ENCODE data around the gene KCND3.

The KCND3 gene

DNA sequence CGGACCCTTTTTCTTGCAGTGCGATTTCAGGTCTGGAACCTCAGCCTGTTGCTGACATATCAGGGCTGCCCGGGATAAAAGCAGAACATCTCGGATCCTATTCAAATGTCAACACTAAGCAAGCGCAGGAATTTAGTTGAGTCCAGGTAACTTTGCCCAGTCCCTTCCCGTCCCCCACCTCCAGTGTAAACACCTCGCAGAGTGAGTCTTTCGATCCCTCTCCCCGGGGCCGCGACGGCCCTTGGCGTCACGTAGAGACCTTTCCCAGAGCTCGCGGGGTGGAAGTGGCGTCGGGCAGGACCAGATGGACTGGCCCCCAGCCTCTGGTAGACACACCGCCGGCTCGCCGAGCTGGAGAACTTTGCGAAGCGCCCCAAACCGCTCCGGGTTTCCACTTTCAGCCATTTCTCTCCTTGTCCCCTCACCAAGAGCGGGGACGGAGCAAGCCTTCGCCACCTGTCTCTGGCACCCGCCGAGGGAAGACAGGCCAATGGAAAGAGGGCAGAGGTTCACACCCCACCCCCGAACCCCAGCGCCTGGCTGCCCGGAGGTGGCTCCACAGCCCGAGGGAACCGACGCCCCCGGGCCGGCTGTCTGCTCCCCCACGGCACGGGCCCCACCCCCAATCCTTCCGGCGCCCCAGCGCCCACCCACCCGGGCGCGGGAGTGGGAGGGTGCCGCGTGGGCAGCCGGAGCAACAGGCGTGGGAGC lies 570 bp downstream of the KCND3 start:
- no peak for DNase-seq

DNA sequence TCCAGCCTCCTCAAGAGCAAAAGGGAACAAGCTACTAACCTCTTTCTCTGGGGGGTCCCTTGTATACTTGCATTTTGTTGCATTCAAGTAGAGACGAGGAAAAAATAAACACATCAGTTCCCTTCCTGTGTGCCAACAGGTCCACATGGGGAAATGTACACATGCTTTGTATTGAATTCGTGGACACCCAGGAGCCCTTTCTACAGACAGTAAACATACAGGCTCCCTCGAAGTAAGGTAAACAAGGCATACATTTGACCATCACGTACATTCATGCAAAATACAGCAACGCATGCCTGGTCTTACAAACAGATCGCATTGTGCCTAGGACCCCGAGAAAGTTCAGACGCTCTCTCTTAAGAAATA lies 1.1 kb downstream of the KCND3 start:
- DNase-seq, result no peak

DNA sequence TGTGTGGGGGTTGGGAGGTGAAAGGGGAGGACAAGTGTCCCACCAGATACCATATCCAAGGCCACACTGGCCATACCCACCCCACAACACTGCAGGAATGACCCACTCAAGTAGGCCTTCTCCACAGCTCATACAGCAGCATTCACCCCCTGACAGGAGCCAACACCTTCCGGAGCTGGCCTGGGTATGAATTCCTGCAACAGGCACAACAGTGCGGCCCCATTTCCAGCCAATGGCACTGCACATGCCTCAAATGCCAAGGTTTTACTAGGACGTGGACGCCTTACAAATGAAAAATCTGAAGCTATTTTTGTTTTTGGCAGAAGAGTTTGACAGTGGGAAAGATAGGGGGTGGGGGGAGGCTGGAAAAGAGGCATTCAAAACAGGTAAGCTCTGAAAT lies 2.0 kb downstream of the KCND3 start:
- no peak for DNase-seq

DNA sequence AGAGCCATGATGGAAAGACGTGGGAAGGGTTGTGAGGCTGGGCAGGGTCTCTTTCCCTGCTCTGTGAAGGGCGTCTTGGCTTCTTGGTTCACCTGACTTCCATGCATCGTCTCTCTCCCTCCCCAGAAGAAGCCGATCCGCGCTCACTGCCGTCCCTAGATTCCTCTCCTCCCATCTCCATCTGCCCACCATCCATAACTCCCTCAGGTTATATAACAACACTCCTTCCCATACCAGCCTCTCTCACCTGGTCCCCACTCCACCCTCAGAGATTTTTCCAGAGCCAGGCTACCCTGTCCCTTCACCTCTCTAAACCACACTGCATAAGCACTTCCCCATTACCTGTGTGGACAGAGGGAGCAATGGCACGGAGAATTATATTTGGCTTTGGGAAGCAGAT lies 6.0 kb downstream of the KCND3 start:
- DNase-seq, result no peak

DNA sequence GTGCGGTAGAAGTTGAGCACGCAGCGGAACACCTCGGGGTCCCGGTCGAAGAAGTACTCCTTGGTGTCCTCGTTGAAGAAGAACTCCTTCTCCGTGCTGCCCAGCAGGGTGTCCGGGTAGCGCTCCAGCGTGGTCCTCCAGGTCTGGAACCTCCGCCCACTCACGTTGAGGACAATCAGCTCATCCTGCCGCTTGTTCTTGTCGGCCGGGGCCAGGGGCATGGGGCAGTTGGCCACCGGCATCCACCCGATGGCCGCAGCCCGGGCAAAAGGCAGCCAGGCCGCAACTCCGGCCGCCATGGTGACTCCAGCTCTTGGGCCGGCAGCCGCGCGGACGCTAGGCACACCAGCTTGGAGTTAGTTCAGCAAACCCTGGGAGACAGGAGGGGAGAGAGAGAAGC lies 7.0 kb downstream of the KCND3 start:
- no peak for DNase-seq

DNA sequence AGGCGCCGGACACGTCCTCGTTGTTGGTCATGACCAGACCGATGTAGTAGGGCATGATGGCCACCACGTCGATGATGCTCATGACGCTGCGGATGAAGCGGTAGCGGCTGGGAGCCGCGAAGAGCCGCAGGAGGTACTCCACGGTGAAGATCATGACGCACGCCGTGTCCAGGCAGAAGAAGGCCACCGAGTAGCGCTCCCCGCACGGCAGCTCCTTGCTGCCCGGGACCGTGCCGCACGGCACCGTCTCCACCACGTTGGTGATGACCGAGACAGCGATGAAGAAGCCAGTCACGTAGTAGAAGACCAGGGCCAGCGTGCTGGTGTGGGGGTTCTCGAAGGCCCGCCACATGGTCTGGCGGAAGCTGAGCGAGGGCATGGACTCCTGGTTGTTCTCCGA lies 7.6 kb downstream of the KCND3 start:
- DNase-seq, result no peak

DNA sequence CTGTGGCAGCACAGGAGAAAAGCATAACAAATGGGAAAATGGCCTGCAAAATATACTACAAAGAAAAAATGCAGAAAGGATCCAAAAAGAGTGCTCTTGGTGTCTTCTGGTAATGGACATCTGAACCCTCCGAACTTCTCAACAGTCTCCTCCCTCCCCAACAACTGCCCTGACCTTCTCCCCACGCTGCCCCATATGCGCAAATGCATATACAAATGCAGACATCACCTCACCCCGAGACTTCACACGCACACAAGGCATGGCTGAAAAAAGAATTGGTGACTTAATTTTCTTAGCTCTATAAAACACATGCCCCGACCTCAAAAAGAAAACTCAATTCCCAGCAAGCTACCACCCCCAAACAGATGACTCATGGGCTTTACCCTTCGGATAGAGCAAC lies 8.4 kb downstream of the KCND3 start:
- DNase-seq, result peak; percentile 5

DNA sequence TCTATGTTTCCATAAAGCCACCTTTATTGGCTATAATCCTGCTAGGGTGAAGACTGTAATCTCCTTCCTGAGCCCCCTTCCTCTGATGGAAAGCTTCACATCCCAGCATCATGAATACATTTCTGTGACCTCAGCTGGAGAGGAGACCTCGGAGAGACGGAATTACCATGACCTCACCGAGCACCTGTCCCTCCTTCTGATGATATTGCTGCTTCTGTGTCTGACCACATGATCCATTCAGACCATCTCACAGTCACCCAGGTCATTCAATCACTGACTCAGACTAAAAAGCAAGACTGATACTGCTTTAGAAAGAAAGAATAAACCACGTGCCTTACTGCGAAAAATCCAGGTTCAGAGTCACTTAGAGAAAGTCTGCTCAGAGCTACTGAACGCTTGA lies 8.8 kb downstream of the KCND3 start:
- no peak for DNase-seq

DNA sequence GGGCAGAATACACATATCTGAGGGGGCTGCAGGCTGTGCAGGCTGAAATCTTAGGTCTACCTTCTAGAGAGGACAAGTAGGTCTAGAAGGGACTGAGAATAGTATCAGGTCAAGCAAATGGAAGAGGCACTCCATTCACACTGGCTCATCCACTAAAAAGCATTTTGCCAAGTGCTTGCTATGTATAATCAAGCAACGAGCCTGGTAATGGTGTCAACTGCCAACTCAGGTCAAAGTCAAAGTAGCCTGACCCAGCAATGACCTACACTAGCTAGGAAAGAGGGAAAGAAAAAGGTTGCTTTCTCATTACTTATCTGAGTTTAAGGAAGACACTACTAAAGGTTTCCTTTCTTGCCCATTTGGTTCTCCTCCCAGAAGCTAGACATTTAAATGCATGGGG lies 10.8 kb downstream of the KCND3 start:
- no peak for DNase-seq

DNA sequence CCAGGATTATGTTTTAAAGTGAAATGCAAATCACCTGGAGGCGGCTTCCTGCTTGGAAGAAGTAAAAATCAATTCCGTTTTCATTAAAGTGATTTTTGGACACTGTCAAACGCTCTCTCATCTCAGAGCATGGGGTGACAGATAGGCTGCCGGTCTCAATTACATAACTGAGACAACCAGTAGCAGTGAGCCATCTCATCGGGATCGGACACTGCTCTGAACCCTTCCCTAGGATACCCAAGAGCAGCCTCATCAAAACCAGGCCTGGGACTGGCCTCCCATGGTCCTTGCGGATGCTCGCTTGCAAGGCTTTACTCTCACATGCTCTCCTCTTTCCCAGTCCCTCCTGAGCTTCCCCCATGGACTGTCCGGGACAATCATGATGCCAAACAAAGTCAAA lies 12.1 kb downstream of the KCND3 start:
- no peak for DNase-seq

DNA sequence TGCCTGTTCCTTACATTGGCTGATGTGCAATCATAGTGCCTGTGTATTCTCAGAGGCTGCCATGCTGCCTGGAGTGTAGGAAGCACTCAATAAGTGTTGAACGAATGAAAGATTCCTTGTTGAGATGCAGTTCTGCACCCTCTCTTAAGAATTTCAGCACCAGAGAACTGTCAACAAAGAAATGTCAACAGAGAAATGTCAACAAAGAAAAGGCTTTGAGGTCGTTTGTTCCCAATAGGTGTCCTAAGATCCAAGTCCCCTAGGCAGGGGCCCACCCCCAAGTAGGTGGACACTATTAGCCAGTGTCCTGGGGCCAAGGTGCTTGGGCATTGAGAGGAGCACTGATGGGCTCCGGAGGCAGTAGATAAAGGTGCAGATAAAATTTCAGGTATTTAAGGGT lies 12.6 kb downstream of the KCND3 start:
- no peak for DNase-seq

DNA sequence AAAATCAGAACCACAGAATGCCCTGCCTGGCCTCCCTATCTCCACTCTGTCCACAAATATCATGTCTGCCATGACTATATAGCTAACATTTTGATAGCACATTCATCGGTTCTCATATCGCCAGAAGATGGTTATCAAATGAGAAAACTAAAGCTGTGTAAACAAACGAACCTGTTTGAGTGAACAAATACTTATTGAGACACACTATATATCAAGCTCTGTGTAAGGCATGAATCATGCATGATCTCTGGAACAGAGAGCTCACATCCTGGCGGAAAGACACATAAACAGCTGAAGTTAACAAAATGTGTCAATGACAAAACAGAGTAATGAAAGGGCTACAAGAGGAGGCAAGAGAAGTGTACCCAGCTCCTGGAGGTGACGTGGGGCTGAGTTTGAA lies 13.1 kb downstream of the KCND3 start:
- DNase-seq, result no peak

DNA sequence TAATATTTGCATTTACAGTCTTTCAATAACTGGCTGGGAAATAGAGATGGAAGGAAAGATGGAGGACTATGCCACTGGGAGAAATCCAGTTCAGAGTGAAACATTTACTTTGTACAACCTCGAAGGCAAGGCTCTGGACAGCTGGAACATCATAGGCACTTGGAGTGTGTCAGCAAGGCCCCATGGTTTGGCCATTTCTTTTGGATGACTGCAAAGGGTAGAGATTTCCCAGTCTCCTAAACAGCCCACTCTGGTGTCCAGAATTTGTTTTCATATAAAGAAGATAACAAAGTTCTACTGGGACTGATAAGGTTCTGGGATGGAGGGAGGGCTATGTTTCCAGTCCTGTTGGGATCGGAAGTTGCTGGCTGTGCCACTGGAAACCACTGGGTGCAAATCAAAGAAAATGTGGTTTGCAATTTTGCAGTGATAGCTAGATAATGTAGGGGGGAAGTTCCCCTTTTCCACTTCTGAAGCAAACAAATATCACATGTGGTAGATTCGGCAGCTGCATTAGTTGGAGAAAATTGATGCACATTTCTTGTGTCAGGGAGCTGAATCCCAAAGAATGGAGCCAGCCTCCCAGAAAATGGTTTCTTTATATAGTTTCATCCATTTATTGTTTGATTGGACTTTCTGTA lies 16.2 kb downstream of the KCND3 start:
- no peak for DNase-seq

DNA sequence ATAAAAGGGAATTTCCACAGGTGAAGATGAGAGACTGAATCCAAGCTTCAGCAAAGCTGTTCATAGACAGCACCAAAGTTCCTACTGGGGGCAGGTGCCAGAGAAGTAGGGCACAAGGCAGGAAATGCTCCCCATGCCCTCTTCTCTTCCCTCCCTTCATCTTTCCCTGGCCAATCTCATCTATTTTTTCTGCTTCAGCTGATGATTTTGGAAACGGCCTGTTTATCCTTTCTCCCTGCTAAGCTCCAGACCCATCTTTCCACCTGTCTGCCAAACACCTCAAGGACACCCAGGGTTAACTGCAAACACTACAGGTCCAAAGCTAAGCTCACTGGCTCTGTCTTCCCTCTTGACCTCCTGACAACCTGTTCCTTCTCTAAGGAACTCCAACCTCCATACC lies 18.1 kb downstream of the KCND3 start:
- no peak for DNase-seq

DNA sequence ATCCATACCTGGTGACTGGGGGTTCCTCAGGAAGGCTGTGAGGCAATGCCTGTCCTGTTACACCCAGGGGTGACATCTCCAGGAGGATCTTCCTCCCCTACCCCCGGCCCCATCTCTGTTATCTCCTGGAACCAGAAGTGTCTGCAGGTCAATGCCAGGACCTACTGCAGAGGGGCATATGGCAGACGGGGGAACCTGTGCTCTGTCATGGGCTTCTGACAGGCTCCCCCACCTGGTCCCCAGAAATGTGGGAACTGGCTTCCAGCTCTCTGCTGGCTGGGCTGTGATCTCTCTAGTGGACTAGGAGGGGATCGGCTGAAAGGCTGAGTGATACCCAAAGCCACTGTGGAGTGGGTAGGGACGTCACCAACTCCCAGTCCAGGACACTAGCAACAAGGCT lies 21.0 kb downstream of the KCND3 start:
- no peak for DNase-seq

DNA sequence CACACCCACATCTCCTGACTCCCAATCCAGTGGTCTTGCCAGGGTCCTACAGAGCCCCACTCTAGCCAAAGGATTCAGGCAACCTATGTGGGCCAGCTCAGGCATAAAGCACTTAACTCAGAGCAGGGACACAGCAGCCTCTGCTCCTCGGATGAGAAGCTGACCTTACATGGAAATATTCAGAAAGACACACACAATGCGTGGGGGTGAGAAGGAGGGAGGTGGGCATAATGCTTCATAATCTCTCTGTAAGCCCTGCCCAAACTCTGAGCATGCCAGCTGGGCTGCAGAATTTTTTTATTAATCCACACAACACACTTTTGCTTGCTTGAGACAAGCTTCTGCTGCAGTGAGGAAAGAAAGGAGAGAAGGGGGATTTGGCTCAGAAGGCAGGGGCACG lies 21.6 kb downstream of the KCND3 start:
- peak; percentile 10 for DNase-seq

DNA sequence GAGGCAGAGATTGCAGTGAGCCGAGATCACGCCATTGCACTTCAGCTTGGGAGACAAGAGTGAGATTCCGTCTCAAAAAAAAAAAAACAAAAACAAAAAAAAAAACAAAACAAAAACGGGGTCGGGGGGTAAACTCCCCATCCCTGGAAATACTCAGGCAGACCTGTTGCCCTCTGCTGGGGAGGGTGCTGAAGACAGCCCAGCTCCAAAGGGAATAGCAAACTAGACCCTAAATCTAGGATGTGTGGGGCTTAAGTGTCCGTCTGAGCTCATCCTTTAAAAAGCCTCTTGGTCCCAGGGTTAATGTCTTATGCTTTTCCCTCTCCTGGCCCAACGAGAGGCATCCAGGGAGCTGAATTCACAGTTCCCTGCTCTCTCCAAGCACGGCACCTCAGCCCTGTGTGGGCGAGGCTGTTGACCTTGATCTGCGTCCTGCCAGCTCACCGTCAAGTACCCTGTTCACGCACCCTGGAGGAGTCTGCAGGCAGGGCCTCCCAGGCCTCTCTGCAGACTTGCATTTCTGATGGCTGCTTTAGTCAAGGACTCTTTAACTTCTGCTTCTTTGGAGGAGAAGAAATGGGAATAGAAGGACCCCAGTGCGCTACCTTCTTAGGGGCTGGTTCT lies 22.3 kb downstream of the KCND3 start:
- no peak for DNase-seq

DNA sequence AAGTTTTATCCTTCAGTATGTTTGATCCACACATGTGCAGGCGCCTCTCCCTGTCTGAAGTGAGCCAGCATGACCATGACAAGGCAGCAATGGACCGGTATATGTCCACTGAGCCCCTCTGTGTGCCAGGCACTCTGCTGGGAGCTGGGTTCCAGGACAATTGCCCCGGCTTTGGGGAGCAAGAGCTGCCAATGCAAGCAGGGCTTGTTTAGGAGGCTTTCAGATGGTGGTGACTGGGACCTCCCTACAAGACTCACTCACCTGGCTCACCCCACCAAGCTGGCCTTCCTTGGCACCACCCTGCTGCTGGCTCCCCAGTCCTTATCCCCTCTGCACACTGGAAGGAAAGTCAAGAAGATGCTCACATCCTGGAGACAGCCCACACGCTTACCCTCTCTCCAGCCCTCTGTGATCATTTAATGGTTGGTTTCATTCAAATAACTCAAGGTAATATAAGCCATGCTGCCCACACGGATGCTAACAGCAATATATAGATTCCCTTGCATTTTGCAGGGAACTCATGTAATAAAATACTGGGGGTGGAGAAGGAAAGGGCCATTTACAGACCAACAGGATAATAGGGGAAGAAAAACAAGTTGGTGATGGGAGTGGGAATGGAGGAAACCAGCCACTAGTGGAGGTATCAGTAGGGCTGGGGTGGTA lies 23.6 kb downstream of the KCND3 start:
- no peak for DNase-seq

DNA sequence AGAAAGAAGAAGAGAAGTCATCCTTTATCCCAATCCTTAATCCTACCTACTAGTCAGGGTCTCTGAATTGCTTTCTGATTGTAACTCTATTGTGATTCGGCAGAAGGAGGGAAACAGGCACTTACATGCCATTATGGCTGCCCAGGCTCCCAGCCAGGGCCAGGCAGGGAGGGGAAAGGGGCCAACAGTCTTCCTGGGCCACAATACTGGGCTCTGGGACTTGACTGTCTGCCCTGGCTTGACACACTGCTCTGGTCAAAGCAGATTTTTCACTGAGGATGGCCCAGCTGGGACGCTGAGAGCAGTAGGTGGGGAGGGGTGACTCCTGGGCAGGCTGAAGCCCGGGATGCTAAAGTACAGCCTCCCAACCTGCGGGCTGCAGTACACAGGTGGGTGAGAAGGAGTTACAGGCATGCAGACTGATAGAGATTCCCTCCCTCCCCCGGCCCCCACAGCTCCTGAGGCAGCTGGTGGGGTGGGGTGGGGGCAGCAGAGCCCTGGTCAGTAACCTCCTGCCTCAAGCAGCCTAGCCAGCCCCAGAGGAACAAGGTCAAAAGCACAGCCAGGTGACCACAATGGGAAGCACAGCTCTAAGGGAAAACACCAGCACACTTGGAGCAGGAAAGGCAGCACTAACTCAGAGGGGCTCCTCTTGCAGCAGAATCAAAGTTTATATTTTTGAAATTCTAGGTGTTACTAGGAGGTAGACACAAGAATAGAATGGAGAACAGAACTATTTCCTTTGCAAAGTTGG lies 25.3 kb downstream of the KCND3 start:
- DNase-seq, result no peak

DNA sequence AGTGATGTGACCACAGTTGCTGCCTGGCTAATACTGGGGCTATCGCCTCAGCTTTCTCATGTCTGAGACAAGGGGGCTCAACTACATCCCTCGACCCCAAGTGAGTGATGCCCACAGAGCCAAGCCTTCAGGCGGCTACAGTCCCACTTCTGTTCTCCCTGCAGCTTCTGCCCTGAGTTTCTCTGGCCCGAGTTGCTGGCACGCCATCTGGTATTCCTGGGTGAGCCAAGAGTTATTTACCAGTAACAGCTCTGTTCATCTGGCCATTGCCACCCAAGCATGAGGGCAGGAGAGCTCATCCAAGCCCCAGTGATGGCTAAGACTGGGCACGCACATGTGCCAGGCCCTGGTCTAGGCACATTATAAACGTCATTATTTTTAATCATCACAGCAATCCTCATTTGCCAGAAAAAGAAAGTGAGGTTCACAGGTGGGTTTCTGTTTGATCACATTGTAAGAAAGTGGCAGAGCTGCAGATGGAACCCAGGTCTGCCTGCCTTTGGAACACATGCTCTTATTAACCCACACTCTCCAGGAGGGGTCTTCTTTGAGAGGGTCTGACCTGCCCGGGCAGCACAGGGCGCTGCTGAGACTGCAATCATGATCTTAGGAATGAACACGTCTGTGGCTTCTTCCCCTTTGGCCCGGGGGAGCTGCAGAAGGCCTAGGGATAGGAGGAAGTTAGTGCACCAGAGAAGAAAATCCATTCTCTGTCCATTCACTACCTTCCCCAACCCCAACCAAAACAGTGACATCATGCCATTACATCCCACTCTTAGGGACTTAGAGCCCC lies 27.5 kb downstream of the KCND3 start:
- DNase-seq, result no peak

DNA sequence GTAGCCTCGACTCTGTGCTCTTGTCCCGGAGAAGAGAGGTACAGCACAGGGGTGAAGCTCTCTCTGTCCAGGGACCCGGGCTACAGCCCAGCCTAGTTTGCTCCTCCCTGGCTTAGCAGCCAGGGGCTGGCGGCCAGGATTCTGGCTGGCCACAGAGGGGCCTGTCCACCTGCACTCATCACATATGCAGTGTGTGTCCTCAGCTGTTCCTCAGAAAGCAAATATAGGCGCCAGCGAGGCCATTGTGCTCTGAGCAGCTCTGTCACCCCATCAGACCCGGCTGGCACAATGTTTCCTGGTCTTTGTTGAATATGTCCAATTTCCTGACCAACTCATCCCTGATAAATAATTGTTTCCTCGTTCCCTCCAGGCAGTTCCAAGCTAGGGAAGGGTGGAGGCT lies 28.5 kb downstream of the KCND3 start:
- no peak for DNase-seq

DNA sequence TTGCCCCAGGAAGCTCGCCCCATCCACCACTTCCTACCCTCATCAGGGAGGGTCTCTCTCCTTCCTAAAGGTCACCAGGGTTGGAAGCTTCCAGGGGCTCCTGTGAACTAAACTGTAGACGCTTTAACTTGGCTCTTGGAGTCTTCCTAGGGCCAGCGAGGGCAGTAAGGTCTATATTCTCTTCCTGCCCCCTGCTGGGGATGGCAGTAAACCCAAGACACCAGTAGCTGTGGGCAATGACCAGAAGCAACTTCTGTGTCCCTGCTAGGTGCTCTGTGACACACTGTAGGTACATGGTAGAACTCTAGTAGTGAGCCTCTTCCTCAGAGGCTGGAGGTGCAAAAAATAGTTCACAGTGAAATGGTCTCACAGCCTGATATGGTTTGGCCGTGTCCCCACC lies 30.0 kb downstream of the KCND3 start:
- no peak for DNase-seq

Measured in fibroblast of skin of back (primary cell).